ENCODE data around the gene MS4A15.

Gene MS4A15

DNA sequence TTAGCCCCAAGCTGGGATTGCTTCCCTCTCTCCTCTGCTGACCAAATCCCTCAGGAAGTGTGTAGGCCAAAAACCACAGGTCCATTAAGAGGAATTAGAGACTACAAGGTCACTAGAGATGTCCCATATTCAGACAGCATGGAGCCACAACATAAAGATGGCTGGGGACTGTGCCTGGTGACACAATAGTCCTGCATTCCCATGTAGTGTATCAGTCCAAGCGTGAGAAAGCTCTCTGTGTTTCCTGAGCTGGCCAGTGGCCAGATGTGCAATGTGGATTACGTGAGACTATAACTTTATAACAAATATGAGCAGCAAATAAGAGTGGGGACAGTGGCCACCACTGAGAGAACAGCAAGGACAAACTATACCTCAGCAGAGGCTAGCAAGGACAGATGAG is 20.9 kb downstream of the MS4A15 start:
- no peak overlapping the region for H3K4me3 ChIP-seq (ENCODE audit: low read length)
- TF ChIP-seq ZNF274 (IDR thresholded peaks at IDR 0.05; ENCODE audit: low read depth, low read length) = no peak

- H3K4me3 ChIP-seq (ENCODE audit: low read length) = no peak overlapping the region
- TF ChIP-seq ZNF274 (IDR thresholded peaks at IDR 0.05; ENCODE audit: low read depth, low read length) = no peak
Observed at GRCh38 chr11:60780065-60780464, 23.4 kb downstream of the MS4A15 start.

- H3K4me3 ChIP-seq (ENCODE audit: low read length) = no peak overlapping the region
- no peak for TF ChIP-seq ZNF274 (IDR thresholded peaks at IDR 0.05; ENCODE audit: low read depth, low read length)
Observed at GRCh38 chr11:60780774-60781173, 24.1 kb downstream of the MS4A15 start.

DNA sequence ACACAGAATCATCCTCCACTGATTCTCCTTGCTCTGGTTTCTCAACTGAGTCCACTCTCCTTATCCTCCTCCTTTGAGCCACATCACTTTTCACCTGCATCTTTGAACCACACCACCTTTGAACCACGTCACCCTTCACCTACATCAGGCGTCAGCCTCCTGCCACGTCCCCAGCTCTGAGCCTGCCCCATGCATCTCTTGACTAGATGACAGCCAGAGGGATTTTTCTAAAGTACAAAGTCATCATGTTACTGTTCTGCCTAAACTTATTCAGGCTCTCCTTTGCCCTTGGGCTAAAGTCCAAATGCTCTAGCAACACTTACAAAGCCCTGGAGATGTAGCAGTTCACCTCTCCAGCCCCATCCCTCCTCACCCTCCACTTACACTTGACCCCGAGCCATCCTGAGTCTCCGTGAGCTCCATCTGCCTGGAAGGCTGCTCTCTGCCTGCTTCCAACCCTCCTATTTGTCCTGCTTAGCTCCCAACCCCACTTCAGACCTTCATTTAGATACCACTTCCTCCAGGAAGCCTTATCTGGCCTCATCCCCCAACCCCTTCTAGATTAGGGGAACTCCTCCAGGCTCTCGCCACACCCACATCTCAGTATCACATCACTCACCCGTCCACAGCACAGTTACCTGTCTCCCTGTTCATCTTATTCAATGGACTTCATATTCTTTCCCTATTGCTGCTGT is 24.8 kb downstream of the MS4A15 start:
- no peak overlapping the region for H3K4me3 ChIP-seq (ENCODE audit: low read length)
- no peak for TF ChIP-seq ZNF274 (IDR thresholded peaks at IDR 0.05; ENCODE audit: low read depth, low read length)

- H3K4me3 ChIP-seq (ENCODE audit: low read length) = no peak overlapping the region
- no peak for TF ChIP-seq ZNF274 (IDR thresholded peaks at IDR 0.05; ENCODE audit: low read depth, low read length)
Observed at GRCh38 chr11:60781981-60782316, 25.3 kb downstream of the MS4A15 start.

- H3K4me3 ChIP-seq (ENCODE audit: low read length) = no peak overlapping the region
- no peak for TF ChIP-seq ZNF274 (IDR thresholded peaks at IDR 0.05; ENCODE audit: low read depth, low read length)
Observed at GRCh38 chr11:60782393-60783140, 25.9 kb downstream of the MS4A15 start.

DNA sequence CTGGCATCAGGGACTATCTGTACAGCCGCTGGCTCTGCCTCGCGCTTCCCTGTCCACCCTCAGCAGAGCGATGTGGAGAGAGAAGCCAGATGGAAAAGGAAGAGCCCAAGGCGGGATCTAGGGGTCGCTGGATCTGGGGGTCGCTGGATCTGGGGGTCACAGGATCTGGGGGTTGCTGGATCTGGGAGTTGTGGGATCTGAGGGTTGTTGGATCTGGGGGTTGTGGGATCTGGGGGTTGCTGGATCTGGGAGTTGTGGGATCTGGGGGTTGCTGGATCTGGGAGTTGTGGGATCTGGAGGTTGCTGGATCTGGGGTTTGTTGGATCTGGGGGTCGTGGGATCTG is 26.4 kb downstream of the MS4A15 start:
- TF ChIP-seq ZNF274 (IDR thresholded peaks at IDR 0.05; ENCODE audit: low read depth, low read length) = no peak
- H3K4me3 ChIP-seq (ENCODE audit: low read length) = no peak overlapping the region

GRCh38 chr11:60783911-60784310 is 27.2 kb downstream of the MS4A15 start:
- TF ChIP-seq ZNF274 (IDR thresholded peaks at IDR 0.05; ENCODE audit: low read depth, low read length) = no peak
- no peak overlapping the region for H3K4me3 ChIP-seq (ENCODE audit: low read length)

GRCh38 chr11:60785136-60785535 is 28.5 kb downstream of the MS4A15 start, which contains the start of gene MS4A10:
Gene MS4A10, plus strand, starts transcription at chr11:60785333. Its CDS starts 5,003 bp downstream, at chr11:60790336.
- no peak within 1 kb of the TSS for H3K4me3 ChIP-seq (ENCODE audit: low read length)
- TF ChIP-seq ZNF274 (IDR thresholded peaks at IDR 0.05; ENCODE audit: low read depth, low read length) = no peak

- no peak for TF ChIP-seq ZNF274 (IDR thresholded peaks at IDR 0.05; ENCODE audit: low read depth, low read length)
- no peak overlapping the region for H3K4me3 ChIP-seq (ENCODE audit: low read length)
Observed at GRCh38 chr11:60785806-60786361, 29.2 kb downstream of the MS4A15 start.

DNA sequence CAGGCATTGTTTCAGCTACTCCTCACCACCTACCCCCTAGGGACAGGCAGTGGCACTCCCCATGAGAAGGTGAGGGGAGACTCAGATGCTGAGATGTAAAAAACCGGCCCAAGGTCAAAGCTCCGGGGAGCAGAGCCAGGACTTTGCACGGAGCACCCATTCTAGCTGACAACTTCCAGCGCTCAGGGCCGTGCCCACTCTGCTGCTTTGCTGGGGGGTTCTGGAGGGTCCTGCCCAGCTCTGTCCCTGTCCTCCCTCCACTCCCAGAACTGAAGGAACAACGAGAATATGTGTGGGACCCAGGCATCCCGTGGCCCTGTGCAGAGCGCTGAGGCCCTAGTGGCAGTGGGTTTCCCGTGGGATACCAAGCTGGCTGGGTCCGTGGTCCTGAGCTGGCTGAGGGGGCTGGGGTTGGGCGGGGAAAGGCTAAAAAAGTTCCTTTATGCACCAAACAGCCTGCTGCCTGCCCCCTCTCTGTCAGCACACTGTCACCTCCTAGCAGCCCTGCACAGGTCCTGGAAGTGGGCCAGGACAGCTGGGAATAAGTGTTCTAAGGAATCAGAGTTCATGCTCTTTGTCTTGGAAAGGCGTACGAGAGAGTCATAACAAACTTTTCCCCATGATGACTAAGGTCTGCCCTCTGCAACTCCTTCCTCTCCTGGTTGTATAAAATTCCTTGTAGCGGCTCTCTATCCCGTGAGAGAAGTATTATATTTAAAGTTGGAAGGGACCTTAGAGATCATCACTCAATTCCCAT is 30.3 kb downstream of the MS4A15 start:
- no peak overlapping the region for H3K4me3 ChIP-seq (ENCODE audit: low read length)
- TF ChIP-seq ZNF274 (IDR thresholded peaks at IDR 0.05; ENCODE audit: low read depth, low read length) = no peak

DNA sequence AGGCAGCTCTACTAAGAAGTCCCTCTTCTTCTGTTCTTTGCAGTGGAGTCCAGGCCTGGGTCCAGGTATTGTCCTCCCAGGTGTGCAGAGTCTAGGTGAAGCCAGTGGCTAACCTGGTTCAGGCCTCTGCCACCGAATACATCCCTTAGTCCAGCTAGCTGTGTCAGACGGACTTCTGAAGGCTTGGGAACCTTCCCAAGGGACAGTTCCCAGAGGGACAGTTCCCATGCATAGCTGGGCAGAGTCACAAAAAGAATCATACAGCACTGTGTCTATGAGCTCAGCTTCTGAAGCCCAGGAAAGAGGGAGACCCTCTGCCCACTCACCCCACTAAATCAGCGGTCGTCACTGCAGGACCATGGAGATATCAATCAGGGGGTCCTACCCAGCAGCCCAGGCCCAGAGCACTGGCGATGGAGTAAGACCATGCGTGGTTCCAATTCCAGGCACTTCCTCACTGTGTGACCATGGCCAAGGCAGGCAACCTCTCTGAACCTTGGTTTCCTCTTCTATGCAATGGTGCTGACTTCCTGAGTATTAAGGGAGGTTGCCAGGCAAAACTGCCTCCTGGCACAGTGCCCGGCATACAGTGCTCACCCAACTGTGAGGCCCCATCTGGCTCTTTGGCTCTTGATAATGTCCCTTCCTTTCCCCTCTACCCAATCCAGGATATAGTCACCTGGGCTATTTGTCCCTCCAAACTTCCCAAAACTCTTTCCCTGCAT is 31.9 kb downstream of the MS4A15 start:
- TF ChIP-seq ZNF274 (IDR thresholded peaks at IDR 0.05; ENCODE audit: low read depth, low read length) = no peak
- no peak overlapping the region for H3K4me3 ChIP-seq (ENCODE audit: low read length)

- H3K4me3 ChIP-seq (ENCODE audit: low read length) = no peak overlapping the region
- no peak for TF ChIP-seq ZNF274 (IDR thresholded peaks at IDR 0.05; ENCODE audit: low read depth, low read length)
Observed at GRCh38 chr11:60790726-60791125, 34.1 kb downstream of the MS4A15 start.

Measured in GM08714 (cell line).